Measurements from ENCODE around the gene DHRSX. TPM values are rescaled to one million over a fixed set of nuclear protein-coding genes. Genes with fewer than 3 reads are reported as not detected.
A peak's percentile ranks its signal among the peaks of the same experiment; 100 is the strongest.
"Not testable (repeated sequence)": the region's sequence is repeated elsewhere in the genome, so short reads cannot be mapped to it uniquely, and the experiment has no call there.

The DHRSX gene
- total RNA-seq, 1 experiment from 2014 or later: 22.7 TPM

GRCh38 chrX:2520539-2520938 lies 19.8 kb upstream of the DHRSX start:
- DNase-seq (ENCODE audit: low read depth): no peak

GRCh38 chrX:2519638-2520037 lies 18.9 kb upstream of the DHRSX start:
- not testable (repeated sequence) for DNase-seq (ENCODE audit: low read depth)

DNA sequence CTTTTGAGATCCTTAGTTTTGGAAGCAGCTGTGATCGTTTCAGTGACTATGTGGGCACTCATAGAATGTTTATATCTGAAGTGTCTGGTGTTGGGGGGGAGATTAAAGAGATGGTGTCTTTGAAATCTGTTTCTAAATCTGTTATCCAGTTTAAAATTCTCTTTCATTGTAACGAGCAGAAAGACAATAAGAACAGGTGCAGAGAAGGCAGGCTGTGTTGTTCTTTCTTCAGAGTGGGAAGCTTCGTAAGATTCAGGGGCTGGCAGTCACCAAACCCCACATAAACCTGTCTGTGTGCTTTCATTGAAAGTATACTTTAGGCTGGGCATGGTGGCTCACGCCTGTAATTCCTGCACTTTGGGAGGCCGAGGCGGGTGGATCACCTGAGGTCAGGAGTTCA lies 16.3 kb upstream of the DHRSX start:
- DNase-seq (ENCODE audit: low read depth): no peak

DNA sequence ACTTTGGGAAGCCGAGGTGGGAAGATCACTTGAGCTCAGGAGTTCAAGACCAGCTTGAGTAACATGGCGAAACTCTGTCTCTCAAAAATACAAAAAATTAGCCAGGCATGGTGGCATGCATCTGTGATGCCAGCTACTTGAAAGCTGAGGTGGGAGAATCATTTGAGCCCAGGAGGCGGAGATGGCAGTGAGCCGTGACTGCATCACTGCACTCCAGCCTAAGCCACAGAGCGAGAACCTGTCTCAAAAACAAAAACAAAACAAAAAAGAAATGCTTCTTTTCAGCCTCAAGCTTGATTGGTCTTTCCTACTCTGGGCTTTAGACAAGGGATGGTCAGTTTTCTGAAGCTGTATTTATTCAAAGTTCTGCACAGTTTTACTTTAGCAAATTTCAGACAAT lies 15.8 kb upstream of the DHRSX start:
- DNase-seq (ENCODE audit: low read depth): no peak

- no peak for DNase-seq (ENCODE audit: low read depth)
These were observed 13.4 kb upstream of the DHRSX start for GRCh38 chrX:2514131-2514530.

DNA sequence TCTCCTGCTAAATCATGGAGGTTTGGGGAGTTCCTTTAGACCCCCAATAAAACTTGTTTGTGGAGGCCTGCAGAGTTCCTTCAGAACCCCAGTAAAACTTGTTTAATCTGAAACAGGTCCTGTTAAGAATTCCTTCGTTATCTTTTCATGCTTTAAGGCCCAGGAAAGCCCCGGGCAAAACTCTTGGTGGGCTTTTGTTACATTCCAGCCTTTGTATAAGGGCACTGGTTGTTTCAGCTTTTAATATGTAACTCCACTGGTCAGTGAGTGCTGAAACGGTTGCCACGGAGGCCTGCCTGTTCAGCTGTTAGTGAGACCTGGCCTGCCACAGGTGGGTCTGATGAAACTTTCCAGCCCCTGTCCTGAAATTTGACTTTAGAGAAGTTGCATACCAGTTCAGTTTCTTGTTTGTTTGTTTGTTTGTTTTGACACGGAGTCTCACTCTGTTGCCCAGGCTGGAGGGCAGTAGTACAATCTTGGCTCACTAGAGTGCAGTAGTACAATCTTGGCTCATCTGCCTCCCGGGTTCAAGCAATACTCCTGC lies 12.4 kb upstream of the DHRSX start:
- DNase-seq (ENCODE audit: low read depth): no peak

DNA sequence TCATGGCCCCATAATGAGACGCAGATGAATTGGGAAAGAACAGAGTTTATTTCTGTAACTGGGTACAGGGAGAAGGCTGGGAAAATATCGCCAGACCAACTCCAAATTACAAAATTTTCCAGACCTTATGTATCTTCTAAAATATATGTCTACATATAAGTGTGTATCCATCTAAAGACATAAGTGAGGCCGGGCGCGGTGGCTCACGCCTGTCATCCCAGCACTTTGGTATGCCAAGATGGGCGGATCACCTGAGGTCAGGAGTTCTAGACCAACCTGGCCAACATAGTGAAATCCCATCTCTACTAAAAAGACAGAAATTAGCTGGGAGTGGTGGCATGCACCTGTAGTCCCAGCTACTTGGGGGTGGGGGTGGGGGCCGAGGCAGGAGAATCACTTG lies 11.7 kb upstream of the DHRSX start:
- DNase-seq (ENCODE audit: low read depth): no peak

GRCh38 chrX:2511326-2511725 lies 10.6 kb upstream of the DHRSX start:
- no peak for DNase-seq (ENCODE audit: low read depth)

DNA sequence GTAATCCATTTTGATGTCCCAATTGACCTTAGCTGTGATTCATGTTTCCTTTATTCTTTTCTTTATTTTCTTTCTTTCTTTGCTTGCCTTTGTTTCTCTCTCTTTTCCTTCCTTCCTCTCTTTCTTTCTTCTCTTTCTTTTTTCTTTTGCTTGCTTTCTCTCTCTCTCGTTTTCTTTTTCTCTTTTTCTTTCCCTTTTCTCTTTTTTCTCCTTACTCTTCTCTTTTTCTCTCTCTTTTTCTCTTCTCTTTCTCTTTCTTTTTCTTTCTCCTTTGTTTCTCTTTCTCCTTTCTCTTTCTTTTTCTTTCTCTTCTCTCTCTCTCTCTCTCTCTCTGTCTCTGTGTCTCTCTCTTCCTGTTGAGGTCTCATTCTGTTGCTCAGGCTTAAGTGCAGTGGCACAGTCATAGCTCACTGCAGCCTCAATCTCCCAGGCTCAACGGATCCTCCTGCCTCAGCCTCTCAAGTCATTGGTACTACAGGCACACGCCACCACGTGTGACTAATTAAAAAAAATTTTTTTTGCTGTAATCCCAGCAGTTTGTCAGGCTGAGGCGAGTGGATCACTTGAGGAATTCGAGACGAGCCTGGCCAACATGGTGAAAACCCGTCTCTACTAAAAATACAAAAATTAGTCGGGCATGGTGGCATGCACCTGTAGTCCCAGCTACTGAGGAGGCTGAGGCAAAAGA lies 8.0 kb upstream of the DHRSX start:
- DNase-seq (ENCODE audit: low read depth): no peak

- no peak for DNase-seq (ENCODE audit: low read depth)
These were observed 7.3 kb upstream of the DHRSX start for GRCh38 chrX:2507904-2508627.

DNA sequence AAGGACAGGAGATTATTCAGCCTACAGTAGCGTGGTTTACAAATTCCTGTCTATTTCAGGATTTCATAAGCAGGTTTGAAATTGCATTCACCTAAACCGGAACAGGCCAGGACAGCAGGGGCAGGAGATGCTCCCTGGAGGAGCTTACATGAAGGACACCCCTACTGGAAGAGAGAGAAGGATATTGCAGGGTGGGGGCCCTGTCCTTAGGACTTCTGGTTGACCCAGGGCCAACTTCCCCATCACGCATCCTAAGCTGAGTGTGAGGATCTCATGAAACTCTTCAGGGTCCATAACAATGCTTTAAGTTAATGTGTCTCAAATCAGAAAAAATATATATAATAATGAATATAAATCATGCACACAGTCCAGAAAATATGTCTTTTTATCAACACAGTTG lies 6.4 kb upstream of the DHRSX start:
- DNase-seq (ENCODE audit: low read depth): no peak

GRCh38 chrX:2505341-2505740 lies 4.6 kb upstream of the DHRSX start:
- not testable (repeated sequence) for DNase-seq (ENCODE audit: low read depth)

DNA sequence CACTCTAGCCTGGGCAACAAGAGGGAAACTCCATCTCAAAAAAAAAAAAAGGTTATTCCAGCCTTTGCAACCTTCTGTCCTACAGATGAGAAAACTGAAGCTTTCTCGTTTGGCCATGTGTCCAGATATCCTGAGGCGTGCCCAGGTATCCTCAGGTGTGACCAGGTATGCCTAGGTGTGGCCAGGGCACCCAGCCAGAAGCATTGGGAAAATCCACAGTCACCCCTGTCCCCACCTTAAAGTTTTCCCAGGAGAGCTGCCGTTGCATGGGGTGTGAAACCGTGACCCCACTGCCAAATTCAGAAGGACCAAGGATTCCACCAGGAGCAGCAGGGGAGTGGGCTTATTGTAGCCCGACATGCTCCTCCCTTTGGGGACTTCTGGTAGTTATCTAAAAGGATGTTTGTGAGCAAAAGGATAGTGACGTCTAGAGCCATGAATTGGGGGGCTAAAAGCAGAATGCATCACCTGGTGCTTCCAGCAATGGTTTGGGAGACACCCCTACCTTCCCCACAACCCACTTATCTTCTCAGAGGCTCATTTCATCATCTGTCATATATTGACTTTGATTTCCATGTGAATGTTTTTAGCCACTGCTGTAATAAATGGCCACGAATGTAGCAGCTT lies 4.0 kb upstream of the DHRSX start:
- DNase-seq (ENCODE audit: low read depth): no peak

- no peak for DNase-seq (ENCODE audit: low read depth)
These were observed 3.1 kb upstream of the DHRSX start for GRCh38 chrX:2503591-2504500.

- DNase-seq (ENCODE audit: low read depth): no peak
These were observed 2.1 kb upstream of the DHRSX start for GRCh38 chrX:2502668-2503519.

GRCh38 chrX:2502120-2502667 lies 1.4 kb upstream of the DHRSX start:
- no peak for DNase-seq (ENCODE audit: low read depth)

- no peak for DNase-seq (ENCODE audit: low read depth)
These were observed 855 bp upstream of the DHRSX start for GRCh38 chrX:2501559-2502102.

DNA sequence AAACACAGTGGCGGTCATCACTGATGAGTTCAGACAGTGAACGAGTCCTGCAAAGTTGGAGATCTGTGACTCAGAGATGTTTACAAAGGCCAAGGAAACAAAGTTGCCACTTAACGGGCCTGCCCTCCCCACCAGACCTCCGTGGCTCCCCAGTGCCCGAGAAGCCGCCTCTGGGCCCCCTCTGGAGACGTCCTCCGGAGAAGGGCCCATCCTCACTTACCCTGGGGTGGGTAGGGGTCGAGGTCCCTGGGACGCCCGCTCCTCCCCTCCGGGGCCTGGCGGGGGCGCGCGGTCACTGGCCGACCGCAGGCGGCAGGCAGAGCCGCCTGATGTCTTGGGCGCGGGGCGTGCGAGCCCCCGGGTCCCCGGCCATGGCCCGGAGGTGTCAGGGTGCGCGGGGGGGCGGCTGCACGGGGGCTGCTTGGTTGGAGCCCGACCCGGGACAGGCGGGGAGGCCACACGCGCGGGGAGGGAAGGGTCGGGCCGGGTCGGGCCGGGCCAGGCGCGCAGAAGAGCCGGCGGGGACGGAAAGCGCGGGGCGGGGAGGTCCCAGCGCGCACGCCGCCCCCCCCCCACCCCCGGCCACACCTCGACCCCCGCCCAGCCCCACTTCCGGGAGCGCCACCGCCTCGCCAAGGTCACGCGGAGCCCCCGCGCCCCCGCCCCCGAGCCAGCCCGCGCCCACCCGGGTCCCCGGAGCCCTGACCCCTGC lies 529 bp downstream of the DHRSX start:
- peak; percentile 49 for DNase-seq (ENCODE audit: low read depth)

GRCh38 chrX:2499507-2499906 lies 1.3 kb downstream of the DHRSX start:
- no peak for DNase-seq (ENCODE audit: low read depth)
